Natural killer cell (primary cell): ENCODE measurements around the gene FOXD3. TPM values are rescaled to one million over a fixed set of nuclear protein-coding genes. Genes with fewer than 3 reads are reported as not detected.
"Not testable (repeated sequence)": the region's sequence is repeated elsewhere in the genome, so short reads cannot be mapped to it uniquely, and the experiment has no call there.

Experiments
- ATAC-seq, 3 donors: fragments of 150-1000 bp in 2 of 3; fragments of 200-7000 bp in 1 of 3; cut with Tn5 transposase; 1 replicate in 1 of 3; 2 replicates in 2 of 3; pipeline ENCODE4 v1.10.0; 2021; ENCODE audit warnings: mild to moderate bottlenecking in 2 of 3, moderate library complexity in 2 of 3
- DNase-seq, 2 donors: peaks; one replicate each; pipeline versions ENCODE4 v3.0.0 to v3.0.0-alpha.2; 2013 to 2021; ENCODE audit warnings: mixed read lengths in 1 of 2
- H3K27ac ChIP-seq: one replicate; pipeline ENCODE4 v1.5.1; 2013; ENCODE audit warnings: mild to moderate bottlenecking, low read length
- H3K27me3 ChIP-seq: one replicate; pipeline ENCODE4 v1.6.1; 2013; ENCODE audit warnings: low read length; ENCODE audit not compliant: control insufficient read depth, insufficient read depth
- H3K36me3 ChIP-seq: one replicate; pipeline ENCODE4 v1.6.1; 2013; ENCODE audit warnings: low read length; ENCODE audit not compliant: control insufficient read depth, insufficient read depth
- H3K4me1 ChIP-seq: one replicate; pipeline ENCODE4 v1.6.1; 2013; ENCODE audit warnings: low read length; ENCODE audit not compliant: control insufficient read depth, insufficient read depth
- H3K4me3 ChIP-seq: one replicate; pipeline ENCODE4 v1.5.1; 2013; ENCODE audit warnings: low read length
- H3K9me3 ChIP-seq: one replicate; pipeline ENCODE4 v1.6.1; 2013; ENCODE audit warnings: low read length; ENCODE audit not compliant: control insufficient read depth, insufficient read depth
- H3K27ac Mint-ChIP-seq, 2 donors: one replicate each; pipeline ENCODE4 v1.8.0; 2022; ENCODE audit warnings: mild to moderate bottlenecking in 2 of 2, mixed read lengths in 2 of 2, moderate library complexity in 1 of 2
- H3K27me3 Mint-ChIP-seq, 2 donors: one replicate each; pipeline ENCODE4 v1.8.0; 2022; ENCODE audit warnings: low read depth in 2 of 2, mixed read lengths in 2 of 2
- H3K36me3 Mint-ChIP-seq: one replicate; pipeline ENCODE4 v1.8.0; 2022; ENCODE audit warnings: mixed read lengths
- H3K4me1 Mint-ChIP-seq, 2 donors: one replicate each; pipeline ENCODE4 v1.8.0; 2022; ENCODE audit warnings: mixed read lengths in 2 of 2
- H3K4me3 Mint-ChIP-seq: one replicate; pipeline ENCODE4 v1.8.0; 2022; ENCODE audit warnings: mild to moderate bottlenecking, moderate library complexity, mixed read lengths
- H3K9me3 Mint-ChIP-seq, 2 donors: one replicate each; pipeline ENCODE4 v1.8.0; 2022; ENCODE audit warnings: mixed read lengths in 2 of 2
- CTCF ChIP-seq: fragments of 200-600 bp; IDR thresholded peaks from one replicate; pipeline ENCODE4 v1.8.0; 2022; ENCODE audit warnings: antibody characterized with exemption
- WGBS: methylation state at CpG from one replicate; pipeline ENCODE4 v1.1.7; 2013; ENCODE audit warnings: missing lambda C conversion rate; ENCODE audit not compliant: insufficient coverage; 5-methylcytosine and 5-hydroxymethylcytosine counted together
- intact Hi-C: fragments of 100-400 bp; cut with micrococcal nuclease; formaldehyde crosslinking; loops from one replicate; pipeline ENCODE4 v1.14.2; 2022
- total RNA-seq, 4 donors: library from RNA; stranded (reverse); fragments of 120-200 nt in 1 of 4; gene quantifications; one replicate each; pipeline versions ENCODE4 v1.2.3 to v1.2.4, GENCODE V29; 2013 to 2022

The FOXD3 gene
- total RNA-seq, 3 donors from 2014 or later (not counting 1 experiment from before 2014, with no cell fraction given): not detected

- TF ChIP-seq CTCF: no peak
- H3K9me3 ChIP-seq: no peaks in the 10 kb centered on the region
- peaks cover 28 to 38% of the 10 kb centered on the region in 2 donors for H3K27me3 Mint-ChIP-seq
Measured at GRCh38 chr1:63343922-63344321, 21.6 kb downstream of the FOXD3 start.

GRCh38 chr1:63350320-63350719 is 28.0 kb downstream of the FOXD3 start:
- Histone ChIP-seq H3K4me3 (no peak overlapping the region), H3K9me3 (no peaks in the 10 kb centered on the region), H3K27ac (no peak overlapping the region), H3K4me1 (no peaks in the 10 kb centered on the region), H3K27me3 (peaks cover 2% of the 10 kb centered on the region), H3K36me3 (no peaks in the 10 kb centered on the region)
- no peaks in the 10 kb centered on the region for H3K9me3 Mint-ChIP-seq
- no peaks in the 10 kb centered on the region for H3K4me1 Mint-ChIP-seq
- ATAC-seq (no peak), DNase-seq (no peak)
- H3K27me3 Mint-ChIP-seq: peaks cover 34 to 56% of the 10 kb centered on the region in 2 donors
- intact Hi-C loops: no loop called here
- H3K27ac Mint-ChIP-seq: no peak overlapping the region
- WGBS: 94% methylated on average over 5 of the region's 5 CpGs
- no peak for TF ChIP-seq CTCF
- no peak overlapping the region for H3K4me3 Mint-ChIP-seq
- no peaks in the 10 kb centered on the region for H3K36me3 Mint-ChIP-seq

More at GRCh38 chr1:63343922-63344321, 21.6 kb downstream of the FOXD3 start:
- ATAC-seq (no peak), DNase-seq (no peak)
- intact Hi-C loops: no loop called here
- Histone ChIP-seq H3K36me3 (no peaks in the 10 kb centered on the region), H3K4me3 (no peak overlapping the region), H3K27ac (no peak overlapping the region), H3K4me1 (no peaks in the 10 kb centered on the region), H3K27me3 (no peaks in the 10 kb centered on the region)
- no peak overlapping the region for H3K27ac Mint-ChIP-seq
- no peaks in the 10 kb centered on the region for H3K9me3 Mint-ChIP-seq
- no CpG with 5 or more reads among the region's 1 CpG for WGBS
- H3K4me1 Mint-ChIP-seq: no peaks in the 10 kb centered on the region
- no peak overlapping the region for H3K4me3 Mint-ChIP-seq
- no peaks in the 10 kb centered on the region for H3K36me3 Mint-ChIP-seq

- peaks cover 6% of the 10 kb centered on the region for H3K27me3 ChIP-seq
- DNase-seq (no peak), ATAC-seq (no peak)
- peaks cover 28 to 46% of the 10 kb centered on the region in 2 donors for H3K27me3 Mint-ChIP-seq
- WGBS: no CpG with 5 or more reads among the region's 2 CpGs
- H3K4me3 Mint-ChIP-seq: no peak overlapping the region
- H3K9me3 ChIP-seq: no peaks in the 10 kb centered on the region
- H3K4me1 Mint-ChIP-seq: no peaks in the 10 kb centered on the region
- intact Hi-C loops: no loop called here
- H3K27ac ChIP-seq: no peak overlapping the region
- no peaks in the 10 kb centered on the region for H3K9me3 Mint-ChIP-seq
- H3K4me1 ChIP-seq: no peaks in the 10 kb centered on the region
- no peak for TF ChIP-seq CTCF
- no peak overlapping the region for H3K4me3 ChIP-seq
- no peaks in the 10 kb centered on the region for H3K36me3 ChIP-seq
- no peaks in the 10 kb centered on the region for H3K36me3 Mint-ChIP-seq
- H3K27ac Mint-ChIP-seq: no peak overlapping the region
Measured at GRCh38 chr1:63352736-63353135, 30.4 kb downstream of the FOXD3 start.

- 50% methylated on average over 1 of the region's 2 CpGs for WGBS
- H3K36me3 Mint-ChIP-seq, intact Hi-C loops, H3K9me3 Mint-ChIP-seq, H3K9me3 ChIP-seq, H3K27ac ChIP-seq, H3K4me3 ChIP-seq, H3K27ac Mint-ChIP-seq, DNase-seq, H3K27me3 ChIP-seq, H3K36me3 ChIP-seq, H3K4me3 Mint-ChIP-seq, ATAC-seq, H3K4me1 ChIP-seq, H3K4me1 Mint-ChIP-seq: not testable (repeated sequence)
- H3K27me3 Mint-ChIP-seq: peaks cover 31 to 52% of the 10 kb centered on the region in 2 donors
Measured at GRCh38 chr1:63356234-63356633, 33.9 kb downstream of the FOXD3 start.
